Activated T-cell treated with anti-CD3 and anti-CD28 coated beads, Interleukin-2, amount 50 U/mL, for 72 hours (primary cell): ENCODE data around the gene PCBP1. TPM values are rescaled to one million over a fixed set of nuclear protein-coding genes. Genes with fewer than 3 reads are reported as not detected.
"Not testable (repeated sequence)": the region's sequence is repeated elsewhere in the genome, so short reads cannot be mapped to it uniquely, and the experiment has no call there.

Experiments
- ATAC-seq, 2 donors: fragments of 150-1000 bp; cut with Tn5 transposase; replicated peaks in 1 of 2; 2 replicates each; pipeline ENCODE4 v1.10.0; 2021; ENCODE audit warnings: moderate library complexity in 2 of 2, mild to moderate bottlenecking in 1 of 2
- DNase-seq, 2 donors: peaks; one replicate each; pipeline ENCODE4 v3.0.0; 2021 to 2022; ENCODE audit warnings: mixed read lengths in 1 of 2
- H3K27ac Mint-ChIP-seq: one replicate; pipeline ENCODE4 v1.8.0; 2022; ENCODE audit warnings: mild to moderate bottlenecking, moderate library complexity, mixed read lengths
- H3K27me3 Mint-ChIP-seq: one replicate; pipeline ENCODE4 v1.8.0; 2022; ENCODE audit warnings: low read depth, mixed read lengths
- H3K36me3 Mint-ChIP-seq, 2 donors: one replicate each; pipeline ENCODE4 v1.8.0; 2022; ENCODE audit warnings: mixed read lengths in 2 of 2, mild to moderate bottlenecking in 1 of 2; ENCODE audit not compliant: insufficient read depth in 2 of 2
- H3K4me1 Mint-ChIP-seq: one replicate; pipeline ENCODE4 v1.8.0; 2022; ENCODE audit warnings: low read depth, mixed read lengths
- H3K4me3 Mint-ChIP-seq, 2 donors: one replicate each; pipeline ENCODE4 v1.8.0; 2022; ENCODE audit warnings: mild to moderate bottlenecking in 2 of 2, mixed read lengths in 2 of 2, moderate library complexity in 2 of 2
- H3K9me3 Mint-ChIP-seq, 2 donors: one replicate each; pipeline ENCODE4 v1.8.0; 2022; ENCODE audit warnings: mixed read lengths in 2 of 2
- total RNA-seq, 2 donors: library from RNA; stranded (reverse); gene quantifications; one replicate each; pipeline ENCODE4 v1.2.3, GENCODE V29; 2022

PCBP1 gene
- total RNA-seq, 2 donors from 2014 or later = 270 to 291 TPM

DNA sequence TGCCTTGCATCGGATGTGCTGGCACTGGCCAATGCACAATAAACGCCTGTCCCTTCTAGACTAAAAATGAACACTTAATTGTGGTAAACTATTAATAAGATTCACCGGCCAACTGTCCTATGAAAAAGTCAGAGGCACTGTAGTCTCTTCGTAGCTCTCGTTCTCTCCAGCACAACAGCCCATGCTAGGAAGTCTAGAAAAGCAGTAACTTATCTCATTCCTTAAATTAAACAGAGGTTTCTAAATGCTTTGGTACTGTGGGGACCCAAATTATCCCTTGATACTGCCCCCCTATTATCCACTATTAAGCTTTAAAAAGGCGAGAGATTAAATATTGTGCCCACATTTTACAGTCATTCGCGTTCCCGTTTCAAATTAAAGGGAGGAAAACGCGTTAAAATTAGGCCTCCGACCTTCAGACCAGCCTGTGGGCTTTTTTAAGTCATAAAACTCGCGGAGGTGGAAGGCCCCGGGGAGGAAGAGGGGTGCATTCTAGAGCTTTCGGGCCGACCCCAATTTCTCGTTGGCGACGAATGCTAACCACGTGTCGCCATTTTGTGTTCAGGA lies 1.5 kb upstream of the PCBP1 start:
- Mint-ChIP-seq H3K9me3 (peaks cover 0 to 2% of the 10 kb centered on the region in 2 donors), H3K27me3 (no peaks in the 10 kb centered on the region), H3K4me1 (peaks cover 55% of the 10 kb centered on the region), H3K4me3 (peak overlapping the region; percentile 96 to 98), H3K36me3 (peaks cover 30 to 41% of the 10 kb centered on the region in 2 donors), H3K27ac (peak overlapping the region; percentile 100)
- no peak for DNase-seq
- no peak for ATAC-seq

DNA sequence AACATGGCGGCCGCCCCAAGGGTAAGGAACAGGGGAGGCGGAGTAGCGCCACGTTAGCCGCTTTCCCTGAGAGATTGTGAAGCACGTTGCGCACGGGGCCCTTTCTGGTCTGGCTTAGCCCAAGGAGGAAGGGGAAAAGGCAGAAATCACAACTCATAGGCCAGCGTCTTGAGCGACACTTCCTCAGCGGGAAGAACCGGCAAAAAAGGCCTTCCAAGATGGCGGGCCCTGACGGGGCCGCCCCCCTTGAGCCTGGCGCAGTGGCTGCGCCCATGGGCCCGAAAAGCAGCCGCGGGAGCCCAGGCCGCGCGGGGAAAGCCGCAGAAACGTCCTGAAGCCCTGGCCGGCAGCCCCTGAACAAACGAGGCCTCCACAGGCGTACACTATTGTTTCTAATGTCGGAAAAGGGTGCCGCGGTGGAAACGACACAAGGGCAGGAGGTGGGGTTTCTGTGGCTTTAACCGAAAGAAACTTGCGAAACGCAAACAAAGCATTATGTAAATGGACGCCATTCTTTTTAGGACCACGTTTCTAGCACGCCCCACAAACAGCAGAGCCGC lies 919 bp upstream of the PCBP1 start:
- H3K36me3 Mint-ChIP-seq = peaks cover 30 to 37% of the 10 kb centered on the region in 2 donors
- H3K4me3 Mint-ChIP-seq = peak overlapping the region; percentile 96 to 98
- H3K27me3 Mint-ChIP-seq = no peaks in the 10 kb centered on the region
- H3K4me1 Mint-ChIP-seq = peaks cover 55% of the 10 kb centered on the region
- peaks cover 0 to 2% of the 10 kb centered on the region in 2 donors for H3K9me3 Mint-ChIP-seq
- peak overlapping the region; percentile 100 for H3K27ac Mint-ChIP-seq
- peak; percentile 35 to 61 for ATAC-seq
- DNase-seq = peak; percentile 76

DNA sequence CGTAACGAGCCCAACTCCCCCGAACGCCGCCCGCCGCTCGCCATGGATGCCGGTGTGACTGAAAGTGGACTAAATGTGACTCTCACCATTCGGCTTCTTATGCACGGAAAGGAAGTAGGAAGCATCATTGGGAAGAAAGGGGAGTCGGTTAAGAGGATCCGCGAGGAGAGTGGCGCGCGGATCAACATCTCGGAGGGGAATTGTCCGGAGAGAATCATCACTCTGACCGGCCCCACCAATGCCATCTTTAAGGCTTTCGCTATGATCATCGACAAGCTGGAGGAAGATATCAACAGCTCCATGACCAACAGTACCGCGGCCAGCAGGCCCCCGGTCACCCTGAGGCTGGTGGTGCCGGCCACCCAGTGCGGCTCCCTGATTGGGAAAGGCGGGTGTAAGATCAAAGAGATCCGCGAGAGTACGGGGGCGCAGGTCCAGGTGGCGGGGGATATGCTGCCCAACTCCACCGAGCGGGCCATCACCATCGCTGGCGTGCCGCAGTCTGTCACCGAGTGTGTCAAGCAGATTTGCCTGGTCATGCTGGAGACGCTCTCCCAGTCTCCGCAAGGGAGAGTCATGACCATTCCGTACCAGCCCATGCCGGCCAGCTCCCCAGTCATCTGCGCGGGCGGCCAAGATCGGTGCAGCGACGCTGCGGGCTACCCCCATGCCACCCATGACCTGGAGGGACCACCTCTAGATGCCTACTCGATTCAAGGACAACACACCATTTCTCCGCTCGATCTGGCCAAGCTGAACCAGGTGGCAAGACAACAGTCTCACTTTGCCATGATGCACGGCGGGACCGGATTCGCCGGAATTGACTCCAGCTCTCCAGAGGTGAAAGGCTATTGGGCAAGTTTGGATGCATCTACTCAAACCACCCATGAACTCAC lies 673 bp downstream of the PCBP1 start:
- Mint-ChIP-seq H3K27ac (peak overlapping the region; percentile 56), H3K4me1 (peaks cover 58% of the 10 kb centered on the region), H3K9me3 (peaks cover 0 to 2% of the 10 kb centered on the region in 2 donors), H3K36me3 (peaks cover 29 to 37% of the 10 kb centered on the region in 2 donors), H3K4me3 (peak overlapping the region; percentile 96), H3K27me3 (no peaks in the 10 kb centered on the region)
- DNase-seq (peak; percentile 58 to 59), ATAC-seq (peak in 1 of 2 donors; percentile 5)

DNA sequence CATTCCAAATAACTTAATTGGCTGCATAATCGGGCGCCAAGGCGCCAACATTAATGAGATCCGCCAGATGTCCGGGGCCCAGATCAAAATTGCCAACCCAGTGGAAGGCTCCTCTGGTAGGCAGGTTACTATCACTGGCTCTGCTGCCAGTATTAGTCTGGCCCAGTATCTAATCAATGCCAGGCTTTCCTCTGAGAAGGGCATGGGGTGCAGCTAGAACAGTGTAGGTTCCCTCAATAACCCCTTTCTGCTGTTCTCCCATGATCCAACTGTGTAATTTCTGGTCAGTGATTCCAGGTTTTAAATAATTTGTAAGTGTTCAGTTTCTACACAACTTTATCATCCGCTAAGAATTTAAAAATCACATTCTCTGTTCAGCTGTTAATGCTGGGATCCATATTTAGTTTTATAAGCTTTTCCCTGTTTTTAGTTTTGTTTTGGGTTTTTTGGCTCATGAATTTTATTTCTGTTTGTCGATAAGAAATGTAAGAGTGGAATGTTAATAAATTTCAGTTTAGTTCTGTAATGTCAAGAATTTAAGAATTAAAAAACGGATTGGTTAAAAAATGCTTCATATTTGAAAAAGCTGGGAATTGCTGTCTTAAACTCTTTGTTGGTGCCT lies 1.4 kb downstream of the PCBP1 start:
- Mint-ChIP-seq H3K36me3 (peaks cover 24 to 31% of the 10 kb centered on the region in 2 donors), H3K4me1 (peaks cover 58% of the 10 kb centered on the region), H3K4me3 (peak overlapping the region; percentile 96), H3K27me3 (no peaks in the 10 kb centered on the region), H3K9me3 (peaks cover 0 to 2% of the 10 kb centered on the region in 2 donors), H3K27ac (peak overlapping the region; percentile 56)
- no peak for ATAC-seq
- DNase-seq = no peak

DNA sequence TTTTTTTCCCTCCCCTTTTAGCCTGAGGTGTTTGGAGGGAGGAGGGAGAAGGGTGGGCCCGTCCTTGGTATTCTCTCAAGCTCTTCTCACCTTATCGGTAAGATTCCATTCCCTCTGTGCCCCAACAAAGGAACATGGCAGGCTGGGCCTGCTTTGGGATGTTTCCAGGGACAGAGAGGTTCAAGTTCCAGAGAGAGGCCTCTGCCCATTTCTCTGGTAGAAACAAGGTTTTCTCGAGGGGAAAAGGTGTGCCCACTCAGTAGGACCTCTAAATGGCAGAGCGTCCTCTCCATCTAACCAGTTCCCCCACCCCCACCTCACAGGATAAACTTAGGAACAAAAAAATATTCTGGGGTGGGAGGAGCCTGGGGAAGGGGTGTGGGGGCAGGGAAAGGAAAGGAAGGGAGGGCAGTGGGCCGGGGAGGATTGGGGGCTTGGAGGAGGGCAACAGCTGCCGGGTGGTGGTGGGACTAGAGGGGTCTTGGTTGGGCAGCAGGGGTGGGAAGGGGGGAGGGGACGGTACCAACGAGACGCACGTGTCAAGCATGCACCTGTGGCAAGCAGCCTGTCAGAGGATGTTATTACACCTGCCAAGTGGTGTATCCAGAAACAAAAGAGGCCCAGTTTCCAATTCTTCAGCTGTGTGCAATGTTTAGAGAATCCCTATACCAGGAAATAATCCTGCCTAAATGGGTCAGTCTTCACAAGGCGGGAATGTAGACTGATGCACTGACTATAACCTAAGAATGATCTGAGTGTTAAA lies 2.1 kb downstream of the PCBP1 start:
- Mint-ChIP-seq H3K4me3 (peak overlapping the region; percentile 96), H3K36me3 (peaks cover 20 to 28% of the 10 kb centered on the region in 2 donors), H3K9me3 (peaks cover 0 to 2% of the 10 kb centered on the region in 2 donors), H3K27ac (peak overlapping the region; percentile 56), H3K27me3 (no peaks in the 10 kb centered on the region), H3K4me1 (peaks cover 58% of the 10 kb centered on the region)
- ATAC-seq = no peak
- DNase-seq = no peak

DNA sequence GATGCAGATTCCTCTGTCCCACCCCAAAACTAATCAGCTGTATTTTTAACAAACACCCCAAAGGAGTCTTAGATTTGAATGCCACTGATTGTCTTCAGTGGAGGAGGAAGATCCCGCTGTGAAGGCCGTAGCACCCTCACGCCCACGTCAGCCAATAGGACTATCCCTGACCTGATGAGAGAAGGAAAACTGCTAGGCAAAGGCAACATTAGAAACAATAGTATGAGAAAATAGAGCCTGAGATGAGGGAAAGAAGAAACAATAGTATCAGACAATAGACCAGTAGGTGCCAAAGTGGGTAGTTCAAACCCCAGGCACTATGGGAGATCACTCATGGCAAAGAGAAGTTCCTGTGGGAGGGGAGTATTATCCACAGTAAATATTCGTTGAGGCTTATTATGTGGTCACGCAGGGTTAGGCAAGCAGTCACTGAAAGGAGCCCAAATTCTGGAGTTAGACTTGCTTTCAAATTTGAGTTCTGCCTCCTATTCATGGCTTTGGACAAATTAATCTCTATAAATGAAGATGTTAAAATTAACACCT lies 2.8 kb downstream of the PCBP1 start:
- no peak for ATAC-seq
- Mint-ChIP-seq H3K27me3 (no peaks in the 10 kb centered on the region), H3K36me3 (peaks cover 18 to 26% of the 10 kb centered on the region in 2 donors), H3K9me3 (peaks cover 0 to 2% of the 10 kb centered on the region in 2 donors), H3K4me1 (peaks cover 58% of the 10 kb centered on the region), H3K27ac (peak overlapping the region; percentile 56), H3K4me3 (peak overlapping the region; percentile 96)
- DNase-seq = no peak

DNA sequence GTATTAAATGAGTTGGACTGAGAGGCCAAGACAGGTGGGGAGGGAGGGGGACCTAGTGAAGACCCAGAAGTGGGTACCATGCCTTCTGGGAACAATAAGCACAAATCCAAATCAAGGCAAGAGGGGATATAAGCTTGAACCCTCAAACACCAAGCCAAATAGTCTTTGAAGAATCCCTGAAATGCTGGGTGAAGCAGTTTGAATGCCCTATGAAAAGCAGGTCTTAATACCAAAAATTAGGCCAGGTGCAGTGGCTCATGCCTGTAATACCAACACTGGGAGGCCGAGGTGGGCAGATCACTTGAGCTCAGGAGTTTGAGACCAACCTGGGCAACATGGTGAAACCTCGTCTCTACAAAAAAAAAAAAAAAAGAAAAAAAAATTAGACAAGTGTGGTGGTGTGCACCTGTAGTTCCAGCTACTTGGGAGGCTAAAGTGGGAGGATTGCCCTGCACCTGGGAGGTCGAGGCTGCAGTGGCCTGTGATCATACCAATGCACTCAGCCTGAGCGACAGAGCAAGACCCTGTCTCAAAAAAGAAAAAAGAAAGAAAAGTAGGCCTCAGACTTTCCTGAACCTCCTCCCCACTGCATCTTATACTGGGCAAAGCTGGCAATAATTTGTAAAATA lies 3.5 kb downstream of the PCBP1 start:
- Mint-ChIP-seq H3K4me3 (peak overlapping the region; percentile 96), H3K27me3 (no peaks in the 10 kb centered on the region), H3K4me1 (peaks cover 58% of the 10 kb centered on the region), H3K36me3 (peaks cover 17 to 26% of the 10 kb centered on the region in 2 donors), H3K27ac (peak overlapping the region; percentile 64), H3K9me3 (peaks cover 0 to 2% of the 10 kb centered on the region in 2 donors)
- DNase-seq = no peak
- no peak for ATAC-seq

DNA sequence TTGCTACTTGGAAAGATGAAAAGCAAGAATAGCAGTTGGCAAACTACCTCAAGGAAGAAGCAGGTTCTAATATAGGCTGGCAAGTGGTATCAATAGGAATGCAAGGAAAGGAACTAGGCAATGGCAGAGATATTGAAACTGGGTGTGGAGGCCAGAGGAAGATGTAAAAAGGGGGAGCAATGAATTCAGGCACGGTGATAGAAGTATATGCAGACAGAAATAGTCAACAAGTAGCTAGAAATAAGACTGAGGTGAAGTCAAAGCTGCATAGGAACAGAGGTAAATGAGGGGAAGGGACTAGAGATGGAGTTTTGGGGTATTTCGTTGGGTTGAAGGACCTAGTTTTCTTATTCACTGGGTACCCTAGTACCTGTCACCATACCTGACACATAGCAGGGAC lies 4.1 kb downstream of the PCBP1 start:
- Mint-ChIP-seq H3K36me3 (peaks cover 17 to 26% of the 10 kb centered on the region in 2 donors), H3K4me1 (peaks cover 61% of the 10 kb centered on the region), H3K27ac (peak overlapping the region; percentile 64), H3K9me3 (peaks cover 0 to 2% of the 10 kb centered on the region in 2 donors), H3K27me3 (no peaks in the 10 kb centered on the region), H3K4me3 (peak overlapping the region; percentile 68 to 75)
- ATAC-seq (no peak), DNase-seq (no peak)

DNA sequence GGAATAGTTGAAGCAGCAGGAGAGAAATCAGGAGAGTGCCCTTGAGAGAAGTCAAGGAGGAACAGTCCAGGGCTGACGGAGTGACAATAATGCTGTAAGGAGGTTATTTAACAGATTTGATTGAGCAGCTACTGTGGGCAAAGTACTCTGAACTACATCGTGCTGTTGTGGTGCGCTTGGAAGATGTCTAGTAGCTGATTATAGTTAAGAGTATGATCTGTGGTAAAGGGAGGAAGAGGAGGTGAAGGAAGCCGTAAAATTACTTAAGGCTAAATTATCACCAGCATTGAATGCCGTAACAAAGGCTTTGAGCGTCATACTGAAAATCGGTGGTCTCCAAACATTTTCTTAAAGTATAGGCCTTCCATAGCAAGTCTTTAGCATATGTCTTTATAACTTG lies 4.5 kb downstream of the PCBP1 start:
- Mint-ChIP-seq H3K27me3 (no peaks in the 10 kb centered on the region), H3K27ac (peak overlapping the region; percentile 64), H3K4me1 (peaks cover 61% of the 10 kb centered on the region), H3K4me3 (peak overlapping the region; percentile 68 to 75), H3K36me3 (peaks cover 17 to 26% of the 10 kb centered on the region in 2 donors), H3K9me3 (peaks cover 0 to 2% of the 10 kb centered on the region in 2 donors)
- no peak for ATAC-seq
- no peak for DNase-seq

DNA sequence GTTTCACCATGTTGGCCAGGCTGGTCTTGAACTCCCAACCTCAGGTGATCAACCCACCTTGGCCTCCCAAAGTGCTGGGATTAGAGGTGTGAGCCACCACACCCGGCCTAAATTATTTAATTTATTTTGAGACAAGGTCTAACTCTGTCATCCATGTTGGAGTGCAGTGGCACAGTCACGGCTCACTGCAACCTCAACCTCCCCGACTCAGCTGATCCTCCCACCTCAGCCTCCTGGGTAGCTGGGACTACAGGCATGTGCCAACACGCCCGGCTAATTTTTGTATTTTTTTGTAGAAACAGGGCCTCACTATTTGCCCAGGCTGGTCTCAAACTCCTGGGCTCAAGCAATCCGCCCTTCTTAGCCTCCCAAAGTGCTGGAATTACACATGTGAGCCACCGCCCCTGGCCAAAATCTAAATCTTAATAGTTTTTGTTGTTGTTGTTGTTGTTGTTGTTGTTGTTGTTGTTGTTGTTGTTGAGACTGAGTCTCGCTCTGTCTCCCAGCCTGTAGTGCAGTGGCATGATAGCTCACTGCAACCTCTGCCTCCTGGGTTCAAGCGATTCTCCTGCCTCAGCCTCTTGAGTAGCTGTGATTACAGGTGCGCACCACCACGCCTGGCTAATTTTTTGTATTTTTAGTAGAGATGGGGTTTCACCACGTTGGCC lies 5.4 kb downstream of the PCBP1 start:
- H3K9me3 Mint-ChIP-seq, ATAC-seq, H3K27ac Mint-ChIP-seq, DNase-seq, H3K4me3 Mint-ChIP-seq, H3K27me3 Mint-ChIP-seq: not testable (repeated sequence)
- H3K36me3 Mint-ChIP-seq = peaks cover 15 to 24% of the 10 kb centered on the region in 2 donors
- H3K4me1 Mint-ChIP-seq = peaks cover 61% of the 10 kb centered on the region

DNA sequence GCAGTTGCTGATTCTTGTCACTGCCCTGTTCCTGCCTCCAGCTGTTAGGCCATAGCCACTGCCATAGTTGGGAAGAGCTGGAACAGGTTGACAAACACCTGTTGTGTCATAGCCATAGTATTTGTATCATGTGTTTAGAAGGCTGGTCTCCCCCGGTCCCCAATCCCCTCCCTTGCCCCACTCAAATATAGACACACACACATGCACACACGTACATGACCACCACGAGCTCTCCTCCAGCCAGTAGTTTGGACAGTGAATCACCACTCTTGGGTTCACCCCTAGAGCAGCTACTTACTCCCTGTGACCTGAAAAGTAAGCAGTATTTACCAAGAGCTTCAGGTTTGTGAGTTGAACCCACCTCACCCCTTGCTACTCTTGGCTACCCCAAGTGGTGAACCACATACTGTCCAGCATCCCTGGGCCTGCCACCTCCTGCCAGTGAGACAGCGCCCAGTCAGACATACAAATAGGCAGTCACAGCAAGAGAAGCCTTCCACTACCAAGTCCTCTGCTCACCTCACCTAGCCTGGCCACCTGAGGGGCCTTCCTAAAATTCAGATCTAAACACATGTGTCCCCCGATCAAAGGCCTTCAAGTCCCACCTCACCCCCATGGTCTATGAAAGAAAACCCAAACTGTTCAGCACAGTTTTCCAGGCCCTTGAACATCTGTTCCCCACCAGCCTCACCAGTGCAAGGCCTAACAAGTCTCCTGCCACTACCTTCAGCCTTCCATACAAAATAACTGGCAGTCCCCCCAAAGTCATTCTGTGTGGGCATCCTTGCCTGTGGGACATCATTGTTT lies 7.1 kb downstream of the PCBP1 start:
- H3K36me3 Mint-ChIP-seq = peaks cover 5 to 9% of the 10 kb centered on the region in 2 donors
- ATAC-seq = peak; percentile 33 to 40
- H3K4me3 Mint-ChIP-seq = peak overlapping the region; percentile 80 to 88
- H3K4me1 Mint-ChIP-seq = peaks cover 77% of the 10 kb centered on the region
- H3K27ac Mint-ChIP-seq = peak overlapping the region; percentile 94
- peak; percentile 38 to 46 for DNase-seq
- H3K9me3 Mint-ChIP-seq = peaks cover 0 to 2% of the 10 kb centered on the region in 2 donors
- H3K27me3 Mint-ChIP-seq = no peaks in the 10 kb centered on the region
